ENCODE measurements around the gene FHDC1. TPM values are rescaled to one million over a fixed set of nuclear protein-coding genes. Genes with fewer than 3 reads are reported as not detected.

FHDC1 gene
- total RNA-seq, 2 experiments from 2014 or later: 0.05 to 0.11 TPM

GRCh38 chr4:152956650-152957436 is 20.7 kb downstream of the FHDC1 start:
- TF ChIP-seq CTCF (IDR thresholded peaks at IDR 0.05): no peak
- no peaks in the 10 kb centered on the region for H3K9me3 Mint-ChIP-seq
- intact Hi-C loops (cut with micrococcal nuclease): no loop called here
- DNase-seq: no peak
- H3K27ac Mint-ChIP-seq: no peak overlapping the region
- H3K27me3 Mint-ChIP-seq: no peaks in the 10 kb centered on the region
- H3K4me1 Mint-ChIP-seq (ENCODE audit: low read depth): no peaks in the 10 kb centered on the region
- POLR2A ChIA-PET: interaction anchor here (0.6 to 1.0 kb wide), 3 partner anchors 16 to 585 kb away, joined by 3 read pairs; no protein-coding TSS in a partner anchor
- CTCF ChIA-PET: interaction anchor here (0.6 to 1.1 kb wide), 2 partner anchors 83 to 709 kb away, joined by 3 read pairs; no protein-coding TSS in a partner anchor
- H3K4me3 Mint-ChIP-seq: no peak overlapping the region
- no peak for ATAC-seq
- H3K36me3 Mint-ChIP-seq (ENCODE audit: low read depth): no peaks in the 10 kb centered on the region

- Mint-ChIP-seq H3K36me3 (ENCODE audit: low read depth) (no peaks in the 10 kb centered on the region), H3K4me3 (no peak overlapping the region), H3K4me1 (ENCODE audit: low read depth) (no peaks in the 10 kb centered on the region), H3K27ac (no peak overlapping the region), H3K9me3 (no peaks in the 10 kb centered on the region), H3K27me3 (no peaks in the 10 kb centered on the region)
- no peak for TF ChIP-seq CTCF (IDR thresholded peaks at IDR 0.05)
- intact Hi-C loops (cut with micrococcal nuclease): no loop called here
- ChIA-PET CTCF (interaction anchor here (0.6 kb wide), 1 partner anchor 83 kb away, joined by 3 read pairs; no protein-coding TSS in a partner anchor), POLR2A (interaction anchor here (0.6 kb wide), 2 partner anchors 15 to 584 kb away, joined by 3 read pairs; no protein-coding TSS in a partner anchor)
- ATAC-seq (no peak), DNase-seq (no peak)
Measured at GRCh38 chr4:152957437-152958171, 21.5 kb downstream of the FHDC1 start.

- intact Hi-C loops (cut with micrococcal nuclease): no loop called here
- ChIA-PET CTCF (no interaction called here), POLR2A (no interaction called here)
- Mint-ChIP-seq H3K27ac (no peak overlapping the region), H3K4me1 (ENCODE audit: low read depth) (no peaks in the 10 kb centered on the region), H3K4me3 (no peak overlapping the region), H3K9me3 (no peaks in the 10 kb centered on the region), H3K36me3 (ENCODE audit: low read depth) (no peaks in the 10 kb centered on the region), H3K27me3 (no peaks in the 10 kb centered on the region)
- ATAC-seq: no peak
- DNase-seq: no peak
- TF ChIP-seq CTCF (IDR thresholded peaks at IDR 0.05): no peak
Measured at GRCh38 chr4:152959080-152959479, 23.0 kb downstream of the FHDC1 start.

GRCh38 chr4:152960082-152960481 is 24.0 kb downstream of the FHDC1 start:
- H3K36me3 Mint-ChIP-seq (ENCODE audit: low read depth): no peaks in the 10 kb centered on the region
- no peaks in the 10 kb centered on the region for H3K4me1 Mint-ChIP-seq (ENCODE audit: low read depth)
- intact Hi-C loops (cut with micrococcal nuclease): no loop called here
- no peak overlapping the region for H3K27ac Mint-ChIP-seq
- CTCF ChIA-PET: no interaction called here
- H3K9me3 Mint-ChIP-seq: no peaks in the 10 kb centered on the region
- no peak overlapping the region for H3K4me3 Mint-ChIP-seq
- no peak for ATAC-seq
- no peaks in the 10 kb centered on the region for H3K27me3 Mint-ChIP-seq
- TF ChIP-seq CTCF (IDR thresholded peaks at IDR 0.05): no peak
- POLR2A ChIA-PET: no interaction called here
- no peak for DNase-seq

Measured in activated CD8-positive, alpha-beta T cell treated with anti-CD3 and anti-CD28 coated beads for 36 hours (primary cell).